Osteoblast (primary cell): ENCODE results near the gene EXTL2. TPM values are rescaled to one million over a fixed set of nuclear protein-coding genes. Genes with fewer than 3 reads are reported as not detected.

Experiments used
- DNase-seq: peaks from one replicate; pipeline ENCODE4 v3.0.0; 2011; ENCODE audit warnings: low spot score, mixed read lengths; ENCODE audit not compliant: insufficient read length; ENCODE audit errors: missing footprints
- H2AFZ ChIP-seq: 2 replicates; pipeline ENCODE4 v1.6.0; 2011; ENCODE audit warnings: mild to moderate bottlenecking, low read length
- H3K27ac ChIP-seq: 2 replicates; pipeline ENCODE4 v1.5.1; 2011; ENCODE audit warnings: mild to moderate bottlenecking, low read depth, low read length, moderate library complexity
- H3K27me3 ChIP-seq: 2 replicates; pipeline ENCODE4 v1.6.0; 2012; ENCODE audit warnings: mild to moderate bottlenecking, control low read depth, inconsistent platforms, low read length, moderate library complexity; ENCODE audit not compliant: insufficient read depth
- H3K36me3 ChIP-seq: 2 replicates; pipeline ENCODE4 v1.5.1; 2011; ENCODE audit warnings: mild to moderate bottlenecking, low read length, control low read depth, moderate library complexity; ENCODE audit not compliant: insufficient read depth
- H3K4me1 ChIP-seq: 2 replicates; pipeline ENCODE4 v1.5.1; 2011; ENCODE audit warnings: mild to moderate bottlenecking, low read length, control low read depth, moderate library complexity; ENCODE audit not compliant: insufficient read depth
- H3K4me2 ChIP-seq: 2 replicates; pipeline ENCODE4 v1.6.0; 2011; ENCODE audit warnings: mild to moderate bottlenecking, low read length; ENCODE audit not compliant: insufficient read depth
- H3K4me3 ChIP-seq: fragments of 200-600 bp; sonication (generic); 3 replicates; pipeline ENCODE4 v1.5.1; 2012; ENCODE audit warnings: mild to moderate bottlenecking, low read length, inconsistent platforms; ENCODE audit not compliant: insufficient read depth
- H3K79me2 ChIP-seq: 2 replicates; pipeline ENCODE4 v1.6.0; 2012; ENCODE audit warnings: mild to moderate bottlenecking, low read length, control low read depth, inconsistent platforms; ENCODE audit not compliant: insufficient read depth
- H3K9me3 ChIP-seq: 2 replicates; pipeline ENCODE4 v1.5.1; 2011; ENCODE audit warnings: low read depth, low read length, control low read depth
- H4K20me1 ChIP-seq: 2 replicates; pipeline ENCODE4 v1.6.0; 2012; ENCODE audit warnings: mild to moderate bottlenecking, low read length, control low read depth; ENCODE audit not compliant: insufficient read depth
- total RNA-seq: library from RNA; depleted of rRNA; stranded (reverse); fragments of >200 nt; gene quantifications from 2 replicates; pipeline ENCODE4 v1.2.3, GENCODE V29; 2012
- TF ChIP-seq, protein P1 (sequence below): IDR thresholded peaks from 2 replicates; pipeline ENCODE4 v1.5.1; 2011; ENCODE audit warnings: mild to moderate bottlenecking, low read depth, low read length, moderate library complexity; ENCODE audit errors: extremely low read depth

The EXTL2 gene
- total RNA-seq, 1 donor = 36.2 TPM

DNA sequence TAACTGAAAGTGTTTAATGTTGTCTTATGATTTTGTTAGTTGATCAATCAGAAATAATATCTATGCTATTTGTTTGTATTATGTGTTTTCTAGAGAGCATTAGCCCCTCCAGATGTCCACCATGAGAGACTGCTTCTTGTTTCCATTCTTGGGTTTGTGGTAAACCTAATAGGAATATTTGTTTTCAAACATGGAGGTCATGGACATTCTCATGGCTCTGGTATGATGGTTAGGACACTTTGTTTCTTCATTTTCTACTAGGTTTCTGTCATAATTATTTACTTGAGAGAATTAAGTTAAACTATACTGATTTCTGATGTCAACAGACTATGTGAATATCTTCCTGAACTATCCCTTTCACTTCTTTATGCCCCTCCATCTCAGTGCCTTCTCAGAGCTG lies 17.4 kb upstream of the EXTL2 start:
- Histone ChIP-seq H3K4me3 (no peak overlapping the region), H3K4me1 (no peaks in the 10 kb centered on the region), H3K4me2 (no peak overlapping the region), H3K9me3 (no peaks in the 10 kb centered on the region), H3K36me3 (peaks cover 75% of the 10 kb centered on the region), H3K79me2 (peaks cover 6% of the 10 kb centered on the region), H3K27me3 (no peaks in the 10 kb centered on the region), H4K20me1 (no peaks in the 10 kb centered on the region), H3K27ac (no peak overlapping the region), H2AFZ (no peak overlapping the region)
- TF ChIP-seq, protein P1, sequence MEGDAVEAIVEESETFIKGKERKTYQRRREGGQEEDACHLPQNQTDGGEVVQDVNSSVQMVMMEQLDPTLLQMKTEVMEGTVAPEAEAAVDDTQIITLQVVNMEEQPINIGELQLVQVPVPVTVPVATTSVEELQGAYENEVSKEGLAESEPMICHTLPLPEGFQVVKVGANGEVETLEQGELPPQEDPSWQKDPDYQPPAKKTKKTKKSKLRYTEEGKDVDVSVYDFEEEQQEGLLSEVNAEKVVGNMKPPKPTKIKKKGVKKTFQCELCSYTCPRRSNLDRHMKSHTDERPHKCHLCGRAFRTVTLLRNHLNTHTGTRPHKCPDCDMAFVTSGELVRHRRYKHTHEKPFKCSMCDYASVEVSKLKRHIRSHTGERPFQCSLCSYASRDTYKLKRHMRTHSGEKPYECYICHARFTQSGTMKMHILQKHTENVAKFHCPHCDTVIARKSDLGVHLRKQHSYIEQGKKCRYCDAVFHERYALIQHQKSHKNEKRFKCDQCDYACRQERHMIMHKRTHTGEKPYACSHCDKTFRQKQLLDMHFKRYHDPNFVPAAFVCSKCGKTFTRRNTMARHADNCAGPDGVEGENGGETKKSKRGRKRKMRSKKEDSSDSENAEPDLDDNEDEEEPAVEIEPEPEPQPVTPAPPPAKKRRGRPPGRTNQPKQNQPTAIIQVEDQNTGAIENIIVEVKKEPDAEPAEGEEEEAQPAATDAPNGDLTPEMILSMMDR = no peak
- peak; percentile 49 for DNase-seq

DNA sequence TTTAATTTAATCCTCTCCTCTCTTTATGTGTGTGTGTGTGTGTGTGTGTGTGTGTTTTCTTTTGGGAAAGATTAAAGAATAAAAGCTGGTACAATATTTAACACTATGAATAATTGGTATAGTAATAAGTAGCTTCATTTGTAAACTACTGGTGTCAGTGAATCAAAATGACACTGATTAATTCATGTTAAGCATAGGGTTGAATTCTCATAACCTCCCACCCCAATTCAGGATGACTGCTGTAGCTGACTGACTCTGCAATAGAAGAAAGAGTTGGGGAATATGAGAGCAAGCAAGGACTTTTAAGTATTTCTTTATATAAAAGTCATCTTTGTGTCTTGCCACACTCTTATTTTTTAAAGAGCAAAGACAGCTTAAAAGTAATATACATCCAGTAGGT lies 14.4 kb upstream of the EXTL2 start:
- TF ChIP-seq, protein P1 = no peak
- Histone ChIP-seq H3K27me3 (no peaks in the 10 kb centered on the region), H3K4me2 (no peak overlapping the region), H3K36me3 (peaks cover 88% of the 10 kb centered on the region), H3K4me1 (no peaks in the 10 kb centered on the region), H3K9me3 (no peaks in the 10 kb centered on the region), H3K4me3 (no peak overlapping the region), H3K79me2 (peaks cover 17% of the 10 kb centered on the region), H4K20me1 (peaks cover 4% of the 10 kb centered on the region), H3K27ac (no peak overlapping the region), H2AFZ (no peak overlapping the region)
- no peak for DNase-seq

DNA sequence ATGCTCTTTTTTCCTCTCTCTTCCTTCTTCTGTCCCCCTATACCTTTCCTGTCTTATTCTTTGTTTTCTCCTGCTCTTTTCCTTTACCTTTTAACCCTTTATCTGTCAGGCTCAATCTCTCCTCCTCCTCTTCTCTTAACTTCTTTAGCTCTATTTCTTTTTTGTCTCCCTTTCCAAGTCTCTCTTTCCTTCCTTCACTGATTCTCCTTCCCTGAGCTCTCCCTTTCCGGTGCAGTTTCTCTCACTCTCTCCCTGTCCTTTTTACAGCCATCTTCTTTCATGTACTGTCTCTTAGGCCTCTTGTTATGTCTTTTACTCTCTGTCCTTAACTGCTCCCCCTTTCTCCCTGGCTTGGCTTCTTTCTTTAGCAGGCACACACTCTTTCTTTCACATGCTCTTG lies 13.2 kb upstream of the EXTL2 start:
- TF ChIP-seq, protein P1 = no peak
- DNase-seq = no peak
- Histone ChIP-seq H3K4me2 (no peak overlapping the region), H3K79me2 (peaks cover 22% of the 10 kb centered on the region), H3K4me1 (no peaks in the 10 kb centered on the region), H3K36me3 (peaks cover 83% of the 10 kb centered on the region), H4K20me1 (peaks cover 4% of the 10 kb centered on the region), H2AFZ (no peak overlapping the region), H3K27me3 (no peaks in the 10 kb centered on the region), H3K4me3 (no peak overlapping the region), H3K27ac (no peak overlapping the region), H3K9me3 (no peaks in the 10 kb centered on the region)

DNA sequence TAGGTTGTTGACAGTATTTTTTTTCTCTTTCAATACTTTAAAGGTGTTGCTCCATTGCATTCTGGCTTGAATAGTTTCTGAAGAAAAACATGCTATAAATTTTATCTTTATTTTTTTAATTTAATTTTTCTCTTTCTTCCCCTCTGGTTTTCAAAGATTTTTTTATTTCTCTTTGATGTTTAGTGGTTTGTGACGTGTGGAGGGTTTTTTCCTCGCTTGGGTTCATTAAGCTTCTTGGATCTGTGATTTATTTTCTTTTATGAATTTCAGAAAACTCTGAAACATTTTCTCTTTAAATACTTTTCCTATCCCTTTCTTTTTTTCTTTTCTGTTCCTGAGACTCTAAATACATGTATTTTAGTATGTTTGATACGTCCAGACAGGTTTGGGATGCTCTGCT lies 10.5 kb upstream of the EXTL2 start:
- Histone ChIP-seq H3K79me2 (peaks cover 29% of the 10 kb centered on the region), H3K36me3 (peaks cover 72% of the 10 kb centered on the region)
- TF ChIP-seq, protein P1 = no peak

More for the DNA sequence above, 10.5 kb upstream of the EXTL2 start:
- Histone ChIP-seq H3K4me1 (no peaks in the 10 kb centered on the region), H4K20me1 (peaks cover 4% of the 10 kb centered on the region), H3K27ac (no peak overlapping the region), H3K9me3 (no peaks in the 10 kb centered on the region), H2AFZ (no peak overlapping the region), H3K4me2 (no peak overlapping the region), H3K4me3 (no peak overlapping the region), H3K27me3 (no peaks in the 10 kb centered on the region)
- DNase-seq = no peak
